CD4-positive, alpha-beta memory T cell (primary cell): ENCODE data around the gene SYNCRIP. TPM values are rescaled to one million over a fixed set of nuclear protein-coding genes. Genes with fewer than 3 reads are reported as not detected.

Experiments used
- CTCF ChIA-PET: fragments of 350-600 bp; sonication (Branson Sonifier 250); formaldehyde crosslinking; loops from one replicate; lab custom pipeline; 2021; ENCODE audit warnings: inconsistent platforms; ENCODE audit not compliant: partially characterized antibody; lab: Charles Lee
- POLR2A ChIA-PET: fragments of 350-600 bp; sonication (Branson Sonifier 250); formaldehyde crosslinking; loops from one replicate; lab custom pipeline; 2021; ENCODE audit not compliant: partially characterized antibody; lab: Charles Lee
- DNase-seq, 5 donors: peaks; one replicate each; pipeline versions ENCODE4 v3.0.0 to v3.0.0-alpha.2; 2020 to 2022; ENCODE audit warnings: mixed read lengths in 1 of 5
- H3K27ac ChIP-seq: one replicate; pipeline ENCODE4 v1.7.0; 2013; ENCODE audit warnings: low read depth, low read length
- H3K27me3 ChIP-seq: 2 replicates; pipeline ENCODE4 v1.7.0; 2013; ENCODE audit warnings: mild to moderate bottlenecking, low read length, moderate library complexity; ENCODE audit not compliant: insufficient read depth
- H3K36me3 ChIP-seq: 2 replicates; pipeline ENCODE4 v1.7.0; 2013; ENCODE audit warnings: mild to moderate bottlenecking, low read length, moderate library complexity; ENCODE audit not compliant: insufficient read depth
- H3K4me1 ChIP-seq: 2 replicates; pipeline ENCODE4 v1.7.0; 2013; ENCODE audit warnings: mild to moderate bottlenecking, low read length, moderate library complexity; ENCODE audit not compliant: insufficient read depth
- H3K4me3 ChIP-seq, 2 donors: one replicate each; pipeline ENCODE4 v1.7.0; 2013; ENCODE audit warnings: low read length in 2 of 2, mild to moderate bottlenecking in 1 of 2
- H3K9me3 ChIP-seq, 2 donors: one replicate each; pipeline ENCODE4 v1.7.0; 2013; ENCODE audit warnings: low read length in 2 of 2, control low read depth in 1 of 2; ENCODE audit not compliant: control insufficient read depth in 1 of 2
- H3K27ac Mint-ChIP-seq, 7 donors: one replicate each; pipeline ENCODE4 v1.8.0; 2020 to 2021; ENCODE audit warnings: mixed read lengths in 7 of 7, mild to moderate bottlenecking in 6 of 7, inconsistent platforms in 3 of 7, moderate library complexity in 3 of 7
- H3K27me3 Mint-ChIP-seq, 2 donors: one replicate each; pipeline ENCODE4 v1.8.0; 2020 to 2021; ENCODE audit warnings: mixed read lengths in 2 of 2
- H3K36me3 Mint-ChIP-seq, 2 donors: one replicate each; pipeline ENCODE4 v1.8.0; 2020 to 2021; ENCODE audit warnings: mixed read lengths in 2 of 2, inconsistent platforms in 1 of 2, mild to moderate bottlenecking in 1 of 2
- H3K4me1 Mint-ChIP-seq, 4 donors: one replicate each; pipeline ENCODE4 v1.8.0; 2020 to 2021; ENCODE audit warnings: mixed read lengths in 4 of 4, mild to moderate bottlenecking in 1 of 4
- H3K4me3 Mint-ChIP-seq, 8 donors: one replicate each; pipeline ENCODE4 v1.8.0; 2020 to 2021; ENCODE audit warnings: mixed read lengths in 8 of 8, mild to moderate bottlenecking in 7 of 8, moderate library complexity in 6 of 8, inconsistent platforms in 3 of 8
- H3K9me3 Mint-ChIP-seq, 8 donors: one replicate each; pipeline ENCODE4 v1.8.0; 2020 to 2021; ENCODE audit warnings: mixed read lengths in 8 of 8, mild to moderate bottlenecking in 5 of 8, inconsistent platforms in 3 of 8, moderate library complexity in 1 of 8
- intact Hi-C: fragments of 100-400 bp; cut with micrococcal nuclease; formaldehyde crosslinking; loops from one replicate; pipeline ENCODE4 v1.15.1; 2023
- polyA plus RNA-seq, 2 donors: library from polyadenylated mRNA; unstranded; fragments of 300-500 nt; fragmentation: Illumina TruSeq; gene quantifications; one replicate each; pipeline ENCODE4 v1.2.3, GENCODE V29; 2021
- total RNA-seq, 2 experiments: library from RNA; stranded (reverse); gene quantifications; one replicate each; pipeline ENCODE4 v1.2.3, GENCODE V29; 2021

SYNCRIP gene
- total and polyA plus RNA-seq, 4 experiments from 2014 or later = 52.1 to 94.1 (median 82.8) TPM

- Mint-ChIP-seq H3K4me1 (peaks cover 48 to 71% (median 57%) of the 10 kb centered on the region in 4 donors), H3K4me3 (peak overlapping the region; percentile 97 to 100 (median 100)), H3K27me3 (no peaks in the 10 kb centered on the region), H3K36me3 (peaks cover 41 to 53% of the 10 kb centered on the region in 2 donors), H3K9me3 (peaks cover 0 to 4% (median 0%) of the 10 kb centered on the region in 8 donors), H3K27ac (peak overlapping the region; percentile 16 to 100 (median 99))
- peak overlapping the region; percentile 19 to 99 for H3K4me3 ChIP-seq
- no peaks in the 10 kb centered on the region for H3K27me3 ChIP-seq
- H3K36me3 ChIP-seq = peaks cover 7% of the 10 kb centered on the region
- H3K27ac ChIP-seq = peak overlapping the region; percentile 87
- no peak for DNase-seq
- ChIA-PET CTCF (interaction anchor here (1.0 to 5.2 kb wide), 6 partner anchors 10 to 140 kb away, joined by 3 to 129 read pairs (median 4); partner anchors contain the start of genes SNX14 and SYNCRIP), POLR2A (interaction anchor here (0.5 to 10.9 kb wide), 4 partner anchors 12 to 82 kb away, joined by 3 to 1033 read pairs (median 14); partner anchors contain the start of genes SNX14 and SYNCRIP)
- H3K9me3 ChIP-seq = no peaks in the 10 kb centered on the region
- intact Hi-C loops = loop anchor here (2.0 to 10.0 kb wide), 3 partner anchors 51 to 1479 kb away; partner anchors contain the start of gene ZNF292
- peaks cover 56% of the 10 kb centered on the region for H3K4me1 ChIP-seq
These were observed 33.5 kb upstream of the SYNCRIP start for GRCh38 chr6:85676086-85676729.

GRCh38 chr6:85675030-85675819 is 32.5 kb upstream of the SYNCRIP start:
- Mint-ChIP-seq H3K4me1 (peaks cover 51 to 81% (median 62%) of the 10 kb centered on the region in 4 donors), H3K36me3 (peaks cover 41 to 53% of the 10 kb centered on the region in 2 donors), H3K27me3 (no peaks in the 10 kb centered on the region), H3K9me3 (peaks cover 0 to 4% (median 0%) of the 10 kb centered on the region in 8 donors), H3K4me3 (peak overlapping the region; percentile 97 to 100 (median 100)), H3K27ac (peak overlapping the region; percentile 16 to 100 (median 76))
- no peaks in the 10 kb centered on the region for H3K27me3 ChIP-seq
- peak overlapping the region; percentile 87 for H3K27ac ChIP-seq
- intact Hi-C loops = loop anchor here (10.0 kb wide), 2 partner anchors 50 to 1480 kb away; partner anchors contain the start of gene ZNF292
- peak overlapping the region in 1 of 2 donors; percentile 99 for H3K4me3 ChIP-seq
- no peaks in the 10 kb centered on the region for H3K9me3 ChIP-seq
- no peak for DNase-seq
- CTCF ChIA-PET = interaction anchor here (1.0 to 5.2 kb wide), 4 partner anchors 9 to 54 kb away, joined by 3 to 129 read pairs (median 4); partner anchors contain the start of gene SYNCRIP
- H3K4me1 ChIP-seq = peaks cover 66% of the 10 kb centered on the region
- H3K36me3 ChIP-seq = peaks cover 7% of the 10 kb centered on the region
- POLR2A ChIA-PET = interaction anchor here (0.7 to 10.9 kb wide), 5 partner anchors 23 to 81 kb away, joined by 3 to 1033 read pairs (median 5); partner anchors contain the start of genes SNX14 and SYNCRIP

GRCh38 chr6:85674604-85675003 is 31.9 kb upstream of the SYNCRIP start:
- peak overlapping the region; percentile 12 for H3K27ac ChIP-seq

GRCh38 chr6:85673198-85674139 is 30.8 kb upstream of the SYNCRIP start:
- intact Hi-C loops = loop anchor here (10.0 kb wide), 2 partner anchors 49 to 1481 kb away; partner anchors contain the start of gene ZNF292
- Mint-ChIP-seq H3K9me3 (peaks cover 0 to 2% (median 0%) of the 10 kb centered on the region in 8 donors), H3K36me3 (peaks cover 41 to 55% of the 10 kb centered on the region in 2 donors), H3K4me3 (peak overlapping the region in 2 of 8 donors; percentile 1 to 17), H3K27me3 (no peaks in the 10 kb centered on the region), H3K27ac (peak overlapping the region in 6 of 7 donors; percentile 4 to 99 (median 57)), H3K4me1 (peaks cover 58 to 86% (median 66%) of the 10 kb centered on the region in 4 donors)
- ChIA-PET POLR2A (interaction anchor here (0.6 to 10.9 kb wide), 4 partner anchors 34 to 90 kb away, joined by 3 to 1033 read pairs (median 5); partner anchors contain the start of genes SNX14 and SYNCRIP), CTCF (interaction anchor here (1.4 to 1.6 kb wide), 2 partner anchors 29 to 31 kb away, joined by 3 read pairs; partner anchors contain the start of gene SYNCRIP)
- Histone ChIP-seq H3K4me3 (no peak overlapping the region), H3K9me3 (no peaks in the 10 kb centered on the region), H3K27ac (no peak overlapping the region), H3K27me3 (no peaks in the 10 kb centered on the region), H3K36me3 (peaks cover 7% of the 10 kb centered on the region), H3K4me1 (peaks cover 73% of the 10 kb centered on the region)
- DNase-seq = no peak

More at GRCh38 chr6:85674604-85675003, 31.9 kb upstream of the SYNCRIP start:
- Histone ChIP-seq H3K4me1 (peaks cover 68% of the 10 kb centered on the region), H3K36me3 (peaks cover 7% of the 10 kb centered on the region), H3K4me3 (no peak overlapping the region), H3K27me3 (no peaks in the 10 kb centered on the region), H3K9me3 (no peaks in the 10 kb centered on the region)
- Mint-ChIP-seq H3K27me3 (no peaks in the 10 kb centered on the region), H3K9me3 (peaks cover 0 to 4% (median 0%) of the 10 kb centered on the region in 8 donors), H3K27ac (peak overlapping the region in 6 of 7 donors; percentile 6 to 99 (median 38)), H3K4me1 (peaks cover 53 to 84% (median 63%) of the 10 kb centered on the region in 4 donors), H3K4me3 (peak overlapping the region in 4 of 8 donors; percentile 5 to 100 (median 66)), H3K36me3 (peaks cover 41 to 57% of the 10 kb centered on the region in 2 donors)
- CTCF ChIA-PET = interaction anchor here (5.2 kb wide), 1 partner anchor 32 kb away, joined by 129 read pairs; the partner anchor contains the start of gene SYNCRIP
- no peak for DNase-seq
- intact Hi-C loops = loop anchor here (10.0 kb wide), 2 partner anchors 50 to 1480 kb away; partner anchors contain the start of gene ZNF292
- POLR2A ChIA-PET = interaction anchor here (0.7 to 10.9 kb wide), 5 partner anchors 22 to 81 kb away, joined by 3 to 1033 read pairs (median 5); partner anchors contain the start of genes SNX14 and SYNCRIP

- intact Hi-C loops = loop anchor here (10.0 kb wide), 2 partner anchors 48 to 1482 kb away; partner anchors contain the start of gene ZNF292
- H3K4me3 ChIP-seq = no peak overlapping the region
- ChIA-PET POLR2A (interaction anchor here (1.0 to 10.9 kb wide), 3 partner anchors 33 to 79 kb away, joined by 3 to 1033 read pairs (median 7); partner anchors contain the start of genes SNX14 and SYNCRIP), CTCF (interaction anchor here (1.2 to 1.6 kb wide), 4 partner anchors 17 to 136 kb away, joined by 3 to 4 read pairs (median 4); partner anchors contain the start of gene SYNCRIP)
- H3K27ac ChIP-seq = no peak overlapping the region
- Mint-ChIP-seq H3K27me3 (no peaks in the 10 kb centered on the region), H3K4me3 (no peak overlapping the region), H3K9me3 (no peaks in the 10 kb centered on the region), H3K36me3 (peaks cover 36 to 46% of the 10 kb centered on the region in 2 donors), H3K4me1 (peaks cover 60 to 86% (median 72%) of the 10 kb centered on the region in 4 donors), H3K27ac (peak overlapping the region in 6 of 7 donors; percentile 7 to 99 (median 58))
- no peak for DNase-seq
- peaks cover 81% of the 10 kb centered on the region for H3K4me1 ChIP-seq
- H3K27me3 ChIP-seq = no peaks in the 10 kb centered on the region
- H3K9me3 ChIP-seq = no peaks in the 10 kb centered on the region
- H3K36me3 ChIP-seq = peaks cover 7% of the 10 kb centered on the region
These were observed 29.9 kb upstream of the SYNCRIP start for GRCh38 chr6:85672623-85673022.
